Trophoblast cell (in vitro differentiated cells and primary cell): Measurements from ENCODE around the gene LONP1.

Source experiments
- DNase-seq, 2 donors: peaks; one replicate each; pipeline ENCODE4 v3.0.0-alpha.2; 2016
- H2AFZ ChIP-seq: 2 replicates; pipeline ENCODE4 v1.6.1; 2013; ENCODE audit warnings: low read length, moderate library complexity, mild to moderate bottlenecking; ENCODE audit not compliant: insufficient read depth, poor library complexity
- H2AK5ac ChIP-seq: 2 replicates; pipeline ENCODE4 v1.6.1; 2013; ENCODE audit warnings: mild to moderate bottlenecking, low read length
- H2BK120ac ChIP-seq: 2 replicates; pipeline ENCODE4 v1.6.1; 2013; ENCODE audit warnings: low read length, mild to moderate bottlenecking, moderate library complexity; ENCODE audit not compliant: insufficient read depth, poor library complexity
- H2BK12ac ChIP-seq: 2 replicates; pipeline ENCODE4 v1.6.1; 2013; ENCODE audit warnings: mild to moderate bottlenecking, low read length, moderate library complexity
- H2BK5ac ChIP-seq: 2 replicates; pipeline ENCODE4 v1.6.1; 2013; ENCODE audit warnings: low read length, low read depth, moderate library complexity, mild to moderate bottlenecking; ENCODE audit not compliant: poor library complexity
- H3K14ac ChIP-seq: 2 replicates; pipeline ENCODE4 v1.6.1; 2013; ENCODE audit warnings: mild to moderate bottlenecking, low read length
- H3K18ac ChIP-seq: 2 replicates; pipeline ENCODE4 v1.6.1; 2013; ENCODE audit warnings: mild to moderate bottlenecking, low read length
- H3K23ac ChIP-seq: 2 replicates; pipeline ENCODE4 v1.6.1; 2013; ENCODE audit warnings: low read length
- H3K27ac ChIP-seq: 2 replicates; pipeline ENCODE4 v1.5.1; 2013; ENCODE audit warnings: low read depth, mild to moderate bottlenecking, inconsistent platforms, low read length, moderate library complexity
- H3K27me3 ChIP-seq: 2 replicates; pipeline ENCODE4 v1.6.1; 2013; ENCODE audit warnings: inconsistent platforms, mild to moderate bottlenecking, low read length, moderate library complexity; ENCODE audit not compliant: insufficient read depth
- H3K36me3 ChIP-seq, 2 experiments: 1 replicate in 1 of 2; 2 replicates in 1 of 2; pipeline ENCODE4 v1.6.1; 2013; ENCODE audit warnings: low read length in 2 of 2, mild to moderate bottlenecking in 2 of 2, moderate library complexity in 1 of 2; ENCODE audit not compliant: insufficient read depth in 2 of 2, control insufficient read depth in 1 of 2
- H3K4ac ChIP-seq: 2 replicates; pipeline ENCODE4 v1.6.1; 2013; ENCODE audit warnings: low read depth, mild to moderate bottlenecking, low read length, moderate library complexity
- H3K4me1 ChIP-seq, 2 experiments: 1 replicate in 1 of 2; 2 replicates in 1 of 2; pipeline ENCODE4 v1.6.1; 2013; ENCODE audit warnings: low read length in 2 of 2, mild to moderate bottlenecking in 2 of 2, moderate library complexity in 1 of 2; ENCODE audit not compliant: insufficient read depth in 2 of 2, control insufficient read depth in 1 of 2
- H3K4me2 ChIP-seq: 2 replicates; pipeline ENCODE4 v1.6.1; 2013; ENCODE audit warnings: inconsistent platforms, mild to moderate bottlenecking, low read length, moderate library complexity
- H3K4me3 ChIP-seq: 2 replicates; pipeline ENCODE4 v1.5.1; 2013; ENCODE audit warnings: mild to moderate bottlenecking, low read depth, low read length, inconsistent platforms
- H3K79me1 ChIP-seq: one replicate; pipeline ENCODE4 v1.6.1; 2013; ENCODE audit warnings: low read length
- H3K79me2 ChIP-seq: 2 replicates; pipeline ENCODE4 v1.6.1; 2013; ENCODE audit warnings: low read length, mild to moderate bottlenecking; ENCODE audit not compliant: control insufficient read depth, insufficient read depth, poor library complexity
- H3K9ac ChIP-seq: 2 replicates; pipeline ENCODE4 v1.6.1; 2013; ENCODE audit warnings: mild to moderate bottlenecking, low read length
- H3K9me3 ChIP-seq: 2 replicates; pipeline ENCODE4 v1.6.1; 2013; ENCODE audit warnings: low read depth, mild to moderate bottlenecking, control low read depth, inconsistent platforms, low read length; ENCODE audit not compliant: insufficient read depth
- H4K12ac ChIP-seq: 2 replicates; pipeline ENCODE4 v1.6.1; 2013; ENCODE audit warnings: low read depth, mild to moderate bottlenecking, low read length, moderate library complexity
- H4K8ac ChIP-seq: 2 replicates; pipeline ENCODE4 v1.6.1; 2013; ENCODE audit warnings: low read depth, mild to moderate bottlenecking, low read length, moderate library complexity
- H4K91ac ChIP-seq: one replicate; pipeline ENCODE4 v1.6.1; 2013; ENCODE audit warnings: low read depth, mild to moderate bottlenecking, low read length, moderate library complexity
- WGBS: extraction: QIAGEN DNeasy Blood & Tissue Kit; methylation state at CpG from one replicate; pipeline ENCODE4 v1.1.7; 2013; ENCODE audit warnings: missing lambda C conversion rate; ENCODE audit not compliant: insufficient read length, insufficient coverage; ENCODE audit errors: extremely low coverage; 5-methylcytosine and 5-hydroxymethylcytosine counted together

LONP1 gene

DNA sequence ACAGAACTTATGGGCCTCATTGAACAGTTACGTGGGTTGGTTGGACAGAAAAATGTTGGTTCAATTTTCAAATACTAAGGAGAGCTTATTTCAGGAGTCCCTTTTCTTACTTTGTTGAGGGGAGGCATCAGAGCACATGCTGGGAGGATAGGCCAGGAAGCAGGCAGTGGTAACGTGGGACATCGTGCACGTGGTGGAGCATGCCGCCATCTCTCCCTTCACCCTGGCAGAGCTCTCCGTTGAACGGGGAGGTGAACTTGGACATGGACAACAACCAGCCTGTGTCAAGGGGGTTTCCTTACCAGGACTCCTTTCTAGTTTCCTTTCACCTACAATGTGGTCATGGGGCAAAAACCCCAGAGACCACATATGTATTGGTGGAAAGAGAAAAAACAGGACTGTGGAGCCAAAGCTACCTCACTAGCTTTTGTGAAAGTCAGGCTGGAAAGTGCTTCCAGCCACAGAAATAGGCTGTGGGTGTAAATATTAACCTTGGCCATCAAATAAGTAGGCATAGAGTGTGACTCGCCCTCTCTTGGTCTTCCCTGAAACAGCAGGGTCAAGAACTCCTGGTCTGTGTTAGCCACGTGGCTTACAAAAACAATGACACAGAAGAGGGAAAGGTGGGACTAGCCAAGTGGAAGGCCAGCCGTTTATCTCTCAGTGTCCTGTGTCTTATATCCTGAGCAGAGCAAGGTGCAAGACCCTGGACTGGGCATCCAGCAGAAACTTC, 54.0 kb downstream of the LONP1 start:
- Histone ChIP-seq H2BK5ac (no peak overlapping the region), H4K91ac (no peak overlapping the region), H3K9ac (no peak overlapping the region), H3K79me1 (no peaks in the 10 kb centered on the region), H3K23ac (no peak overlapping the region), H3K18ac (no peak overlapping the region), H3K4ac (no peak overlapping the region), H2AFZ (no peak overlapping the region), H3K27ac (no peak overlapping the region), H4K8ac (no peak overlapping the region), H3K14ac (no peak overlapping the region), H3K36me3 (peaks cover 76 to 82% of the 10 kb centered on the region in 2 experiments), H2BK120ac (no peak overlapping the region), H3K79me2 (no peaks in the 10 kb centered on the region), H3K4me3 (no peak overlapping the region), H3K4me1 (peaks cover 10 to 11% of the 10 kb centered on the region in 2 experiments), H2BK12ac (no peak overlapping the region), H3K4me2 (no peak overlapping the region), H2AK5ac (no peak overlapping the region), H3K9me3 (no peaks in the 10 kb centered on the region), H3K27me3 (no peaks in the 10 kb centered on the region), H4K12ac (no peak overlapping the region)
- WGBS = no CpG with 5 or more reads among the region's 10 CpGs
- peak; percentile 29 to 37 for DNase-seq

DNA sequence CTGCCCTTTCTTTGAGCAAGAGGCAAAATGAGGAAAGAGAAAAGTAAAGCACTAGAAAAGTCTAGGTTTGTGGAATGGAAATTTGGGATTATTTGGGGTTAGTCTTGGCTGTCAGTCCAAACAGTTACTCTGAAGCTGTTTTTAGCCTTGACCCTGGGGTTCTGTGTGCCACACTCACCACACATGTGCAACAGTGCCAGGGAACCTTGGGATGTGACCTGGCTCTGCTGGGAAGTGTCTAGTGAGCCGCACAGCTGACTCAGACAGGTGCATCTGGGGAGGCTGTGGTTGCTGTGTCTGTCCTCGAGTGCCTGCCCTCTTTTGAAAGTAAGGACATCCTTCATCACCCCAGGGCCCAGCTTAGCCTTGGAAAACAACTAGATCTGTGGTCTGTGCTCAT, 55.4 kb downstream of the LONP1 start:
- no peak overlapping the region for H4K91ac ChIP-seq
- H3K23ac ChIP-seq = no peak overlapping the region
- no peak overlapping the region for H2AK5ac ChIP-seq
- H2BK12ac ChIP-seq = no peak overlapping the region
- no peak for DNase-seq
- peaks cover 10 to 11% of the 10 kb centered on the region in 2 experiments for H3K4me1 ChIP-seq
- H3K79me1 ChIP-seq = no peaks in the 10 kb centered on the region
- H3K4me2 ChIP-seq = no peak overlapping the region
- H3K4ac ChIP-seq = no peak overlapping the region
- no peak overlapping the region for H2BK120ac ChIP-seq
- no peak overlapping the region for H3K9ac ChIP-seq
- no peak overlapping the region for H3K27ac ChIP-seq
- no peak overlapping the region for H3K4me3 ChIP-seq
- H3K18ac ChIP-seq = no peak overlapping the region
- WGBS = no CpG with 5 or more reads among the region's 2 CpGs
- no peaks in the 10 kb centered on the region for H3K9me3 ChIP-seq
- no peaks in the 10 kb centered on the region for H3K79me2 ChIP-seq
- no peaks in the 10 kb centered on the region for H3K27me3 ChIP-seq
- H4K12ac ChIP-seq = no peak overlapping the region
- H3K14ac ChIP-seq = no peak overlapping the region
- H3K36me3 ChIP-seq = peaks cover 79 to 88% of the 10 kb centered on the region in 2 experiments
- H2AFZ ChIP-seq = no peak overlapping the region
- no peak overlapping the region for H2BK5ac ChIP-seq
- no peak overlapping the region for H4K8ac ChIP-seq

DNA sequence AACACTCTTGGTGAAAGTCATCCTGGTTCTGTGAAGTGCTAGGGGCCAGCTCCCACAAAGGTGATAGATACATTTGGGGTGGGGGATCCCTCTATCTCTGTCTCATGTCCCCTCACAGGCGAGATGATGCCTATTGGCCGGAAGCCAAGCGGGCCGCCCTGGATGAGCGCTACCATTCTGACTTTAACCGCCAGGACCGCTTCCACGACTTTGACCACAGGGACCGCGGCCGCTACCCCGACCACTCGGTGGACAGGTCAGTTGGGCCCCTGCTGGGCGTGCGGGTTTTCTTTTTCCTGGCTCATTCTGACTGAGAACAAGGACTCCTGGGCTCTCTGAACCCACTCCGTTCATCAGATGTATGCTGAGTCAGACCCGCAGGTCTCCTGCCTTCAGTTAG, 56.0 kb downstream of the LONP1 start:
- H3K23ac ChIP-seq = no peak overlapping the region
- WGBS = no CpG with 5 or more reads among the region's 17 CpGs
- no peak overlapping the region for H3K14ac ChIP-seq
- H4K8ac ChIP-seq = no peak overlapping the region
- H2BK12ac ChIP-seq = no peak overlapping the region
- H3K4me2 ChIP-seq = no peak overlapping the region
- H3K4me1 ChIP-seq = peaks cover 10 to 11% of the 10 kb centered on the region in 2 experiments
- DNase-seq = no peak
- no peak overlapping the region for H3K4me3 ChIP-seq
- no peak overlapping the region for H4K91ac ChIP-seq
- peaks cover 78 to 87% of the 10 kb centered on the region in 2 experiments for H3K36me3 ChIP-seq
- H2AFZ ChIP-seq = no peak overlapping the region
- H3K4ac ChIP-seq = no peak overlapping the region
- no peak overlapping the region for H3K18ac ChIP-seq
- H4K12ac ChIP-seq = no peak overlapping the region
- no peak overlapping the region for H2AK5ac ChIP-seq
- no peak overlapping the region for H3K9ac ChIP-seq
- no peaks in the 10 kb centered on the region for H3K79me1 ChIP-seq
- H3K27me3 ChIP-seq = no peaks in the 10 kb centered on the region
- no peak overlapping the region for H3K27ac ChIP-seq
- no peak overlapping the region for H2BK5ac ChIP-seq
- no peaks in the 10 kb centered on the region for H3K79me2 ChIP-seq
- H2BK120ac ChIP-seq = no peak overlapping the region
- no peaks in the 10 kb centered on the region for H3K9me3 ChIP-seq

DNA sequence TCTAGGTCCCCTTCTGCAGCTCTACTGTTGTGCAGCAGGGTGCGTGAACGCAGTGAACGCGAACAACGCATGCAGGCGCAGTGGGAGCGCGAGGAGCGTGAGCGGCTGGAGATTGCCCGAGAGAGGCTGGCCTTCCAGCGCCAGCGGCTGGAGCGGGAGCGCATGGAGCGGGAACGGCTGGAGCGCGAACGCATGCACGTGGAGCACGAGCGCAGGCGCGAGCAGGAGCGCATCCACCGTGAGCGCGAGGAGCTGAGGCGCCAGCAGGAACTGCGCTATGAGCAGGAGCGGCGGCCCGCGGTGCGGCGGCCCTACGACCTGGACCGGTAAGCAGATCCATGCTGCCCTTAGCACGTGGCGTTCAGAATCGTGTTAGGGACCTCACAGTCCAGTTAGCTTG, 58.5 kb downstream of the LONP1 start:
- Histone ChIP-seq H2BK120ac (no peak overlapping the region), H3K23ac (no peak overlapping the region), H3K4me3 (no peak overlapping the region), H2BK12ac (no peak overlapping the region), H3K4me1 (no peaks in the 10 kb centered on the region), H4K91ac (no peak overlapping the region), H4K8ac (no peak overlapping the region), H3K4ac (no peak overlapping the region), H2BK5ac (no peak overlapping the region), H2AFZ (no peak overlapping the region), H3K79me2 (no peaks in the 10 kb centered on the region), H3K4me2 (no peak overlapping the region), H3K9me3 (no peaks in the 10 kb centered on the region), H3K9ac (no peak overlapping the region), H3K14ac (no peak overlapping the region), H3K18ac (no peak overlapping the region), H3K79me1 (no peaks in the 10 kb centered on the region), H3K27ac (no peak overlapping the region), H3K27me3 (no peaks in the 10 kb centered on the region), H2AK5ac (no peak overlapping the region), H3K36me3 (peaks cover 80 to 86% of the 10 kb centered on the region in 2 experiments), H4K12ac (no peak overlapping the region)
- DNase-seq = no peak
- WGBS = no CpG with 5 or more reads among the region's 42 CpGs
